ENCODE data around the gene NOX3. TPM values are rescaled to one million over a fixed set of nuclear protein-coding genes. Genes with fewer than 3 reads are reported as not detected.
A peak's percentile ranks its signal among the peaks of the same experiment; 100 is the strongest.
"Not testable (repeated sequence)": the region's sequence is repeated elsewhere in the genome, so short reads cannot be mapped to it uniquely, and the experiment has no call there.

Gene NOX3
- polyA plus RNA-seq, 6 donors from 2014 or later = not detected

GRCh38 chr6:155487371-155488130 is 31.9 kb upstream of the NOX3 start:
- peaks cover 0 to 5% of the 10 kb centered on the region in 2 donors for H3K36me3 Mint-ChIP-seq
- no peak overlapping the region for H3K27ac Mint-ChIP-seq
- ATAC-seq (ENCODE audit: low read depth in 2 of 2) (no peak), DNase-seq (no peak)
- H3K4me3 Mint-ChIP-seq = no peak overlapping the region
- peaks cover 0 to 3% (median 2%) of the 10 kb centered on the region in 7 donors for H3K9me3 Mint-ChIP-seq
- H3K4me1 Mint-ChIP-seq = no peaks in the 10 kb centered on the region
- H3K27me3 Mint-ChIP-seq = no peaks in the 10 kb centered on the region

DNA sequence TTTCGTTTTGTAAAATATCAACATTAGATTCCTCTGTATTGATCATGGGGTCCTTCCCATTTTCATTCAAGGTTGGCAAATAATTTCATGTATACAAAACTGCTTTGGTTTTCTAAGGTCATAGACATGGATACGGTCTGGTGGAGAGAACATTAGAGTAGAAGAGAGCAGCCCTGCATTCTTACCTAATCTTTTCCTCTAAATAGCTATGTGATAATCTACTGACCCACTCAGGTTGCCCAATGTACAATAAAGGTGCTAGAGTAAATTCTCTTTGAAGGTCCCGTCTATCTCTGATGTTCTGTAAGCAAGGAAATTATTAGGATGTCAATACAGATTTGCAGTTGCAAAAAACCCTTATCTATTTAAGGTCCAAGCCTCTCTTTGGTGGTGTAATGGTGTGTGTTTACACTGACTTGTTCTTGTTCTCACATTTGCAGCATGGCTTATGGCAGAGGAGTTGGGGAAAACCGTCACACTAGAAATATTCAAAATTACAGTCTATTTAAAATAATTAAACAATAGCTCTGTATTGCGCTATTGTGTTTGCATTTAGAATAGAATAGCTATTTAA is 31.2 kb upstream of the NOX3 start:
- no peak for ATAC-seq (ENCODE audit: low read depth in 2 of 2)
- no peak overlapping the region for H3K4me3 Mint-ChIP-seq
- peaks cover 0 to under 1% (median 0%) of the 10 kb centered on the region in 3 donors for H3K27me3 Mint-ChIP-seq
- no peak for DNase-seq
- no peaks in the 10 kb centered on the region for H3K9me3 Mint-ChIP-seq
- no peaks in the 10 kb centered on the region for H3K4me1 Mint-ChIP-seq
- H3K27ac Mint-ChIP-seq = no peak overlapping the region
- no peaks in the 10 kb centered on the region for H3K36me3 Mint-ChIP-seq

DNA sequence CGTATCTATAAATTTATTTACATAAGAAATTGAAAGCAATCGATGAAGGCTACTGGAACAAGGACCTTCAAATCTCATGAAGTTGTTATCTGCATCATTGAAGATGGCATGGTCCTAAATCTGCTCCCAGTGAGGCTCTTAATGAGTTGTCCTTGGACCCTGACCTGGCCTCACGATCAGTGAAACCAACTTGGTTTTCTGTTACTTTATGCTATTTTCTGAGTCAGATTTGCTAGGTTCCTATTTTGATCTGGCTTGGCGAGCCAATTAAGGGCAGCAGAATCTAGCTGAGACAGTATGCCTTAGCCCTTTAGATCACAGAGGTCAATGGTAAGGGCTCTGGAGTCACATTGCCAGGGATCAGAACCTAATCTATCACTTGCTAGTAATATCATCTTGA is 30.1 kb upstream of the NOX3 start:
- no peaks in the 10 kb centered on the region for H3K4me1 Mint-ChIP-seq
- H3K27ac Mint-ChIP-seq = no peak overlapping the region
- peaks cover 0 to 2% (median 2%) of the 10 kb centered on the region in 7 donors for H3K9me3 Mint-ChIP-seq
- H3K27me3 Mint-ChIP-seq = peaks cover 0 to 5% (median 0%) of the 10 kb centered on the region in 3 donors
- no peaks in the 10 kb centered on the region for H3K36me3 Mint-ChIP-seq
- ATAC-seq (ENCODE audit: low read depth in 2 of 2) = no peak
- no peak for DNase-seq
- H3K4me3 Mint-ChIP-seq = no peak overlapping the region

DNA sequence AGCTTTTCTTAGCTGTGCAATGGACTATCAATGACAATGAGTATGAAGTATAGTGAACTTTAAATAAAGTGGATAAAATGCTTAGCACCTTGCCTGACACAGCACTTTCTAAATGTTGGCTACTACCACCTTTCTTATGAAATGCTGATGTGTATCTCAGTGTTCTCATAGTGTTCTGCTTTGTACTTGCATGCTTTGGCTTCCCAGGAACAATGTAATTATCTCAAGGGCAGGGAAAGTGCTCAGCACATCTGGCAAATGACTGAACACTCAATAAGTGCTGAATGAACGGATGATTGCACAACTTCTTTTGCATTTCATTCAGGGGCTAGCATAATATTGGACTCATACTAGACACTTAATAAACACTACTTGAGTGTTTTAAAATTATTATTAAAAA is 28.2 kb upstream of the NOX3 start:
- no peak overlapping the region for H3K4me3 Mint-ChIP-seq
- peaks cover 3 to 16% (median 10%) of the 10 kb centered on the region in 7 donors for H3K9me3 Mint-ChIP-seq
- no peaks in the 10 kb centered on the region for H3K36me3 Mint-ChIP-seq
- ATAC-seq (ENCODE audit: low read depth in 2 of 2) = no peak
- H3K4me1 Mint-ChIP-seq = no peaks in the 10 kb centered on the region
- H3K27me3 Mint-ChIP-seq = peaks cover 0 to 5% (median 0%) of the 10 kb centered on the region in 3 donors
- no peak overlapping the region for H3K27ac Mint-ChIP-seq
- DNase-seq = no peak

GRCh38 chr6:155481215-155481614 is 25.6 kb upstream of the NOX3 start:
- Mint-ChIP-seq H3K36me3 (no peaks in the 10 kb centered on the region), H3K27ac (no peak overlapping the region), H3K9me3 (peaks cover 3 to 19% (median 12%) of the 10 kb centered on the region in 7 donors), H3K27me3 (peaks cover 0 to 5% (median 0%) of the 10 kb centered on the region in 3 donors), H3K4me3 (no peak overlapping the region), H3K4me1 (no peaks in the 10 kb centered on the region)
- DNase-seq = no peak
- no peak for ATAC-seq (ENCODE audit: low read depth in 2 of 2)

DNA sequence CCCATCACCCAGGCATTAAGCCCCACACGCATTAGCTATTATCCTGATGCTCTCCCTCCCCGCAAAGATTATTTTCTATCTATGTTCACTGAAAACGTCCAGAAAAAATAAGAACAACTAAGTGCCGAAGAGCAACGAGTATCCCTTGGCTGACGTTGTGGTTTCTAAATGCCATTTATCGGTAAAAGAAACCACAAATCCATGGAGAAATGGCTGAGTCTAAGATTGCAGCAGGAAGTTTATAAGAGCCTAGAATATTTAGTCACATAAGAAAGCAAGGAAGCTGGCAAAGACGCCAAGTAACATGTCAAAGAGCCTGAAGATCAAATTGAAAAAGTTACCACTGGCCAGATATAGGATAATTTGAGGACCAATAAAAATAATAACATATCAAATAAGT is 18.1 kb upstream of the NOX3 start:
- Mint-ChIP-seq H3K9me3 (peaks cover 11 to 32% (median 19%) of the 10 kb centered on the region in 7 donors), H3K4me3 (no peak overlapping the region), H3K27me3 (no peaks in the 10 kb centered on the region), H3K4me1 (no peaks in the 10 kb centered on the region), H3K27ac (no peak overlapping the region), H3K36me3 (peaks cover 10 to 18% of the 10 kb centered on the region in 2 donors)
- DNase-seq (no peak), ATAC-seq (ENCODE audit: low read depth in 2 of 2) (no peak)

DNA sequence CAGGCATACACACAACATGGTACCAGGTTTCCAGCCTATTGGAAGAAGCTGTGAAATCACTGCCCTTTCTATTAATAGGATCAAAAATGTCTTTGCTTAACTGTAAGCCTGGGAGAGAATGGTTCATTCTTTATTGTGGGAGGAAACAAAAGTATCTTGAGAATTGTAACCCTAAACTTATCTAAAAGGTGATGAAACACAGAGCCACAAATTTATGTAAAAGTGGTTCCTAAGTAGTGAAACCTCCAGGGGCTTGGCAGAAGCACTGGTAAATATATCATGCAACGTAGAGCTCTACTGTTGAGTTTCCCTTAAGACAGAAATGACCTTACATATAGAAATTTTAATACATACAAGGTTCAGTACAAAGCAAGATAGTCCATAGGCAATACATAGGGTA is 17.2 kb upstream of the NOX3 start:
- Mint-ChIP-seq H3K9me3 (peaks cover 13 to 35% (median 25%) of the 10 kb centered on the region in 7 donors), H3K4me1 (no peaks in the 10 kb centered on the region), H3K27me3 (no peaks in the 10 kb centered on the region), H3K4me3 (no peak overlapping the region), H3K36me3 (peaks cover 14 to 27% of the 10 kb centered on the region in 2 donors), H3K27ac (no peak overlapping the region)
- no peak for ATAC-seq (ENCODE audit: low read depth in 2 of 2)
- DNase-seq = no peak

DNA sequence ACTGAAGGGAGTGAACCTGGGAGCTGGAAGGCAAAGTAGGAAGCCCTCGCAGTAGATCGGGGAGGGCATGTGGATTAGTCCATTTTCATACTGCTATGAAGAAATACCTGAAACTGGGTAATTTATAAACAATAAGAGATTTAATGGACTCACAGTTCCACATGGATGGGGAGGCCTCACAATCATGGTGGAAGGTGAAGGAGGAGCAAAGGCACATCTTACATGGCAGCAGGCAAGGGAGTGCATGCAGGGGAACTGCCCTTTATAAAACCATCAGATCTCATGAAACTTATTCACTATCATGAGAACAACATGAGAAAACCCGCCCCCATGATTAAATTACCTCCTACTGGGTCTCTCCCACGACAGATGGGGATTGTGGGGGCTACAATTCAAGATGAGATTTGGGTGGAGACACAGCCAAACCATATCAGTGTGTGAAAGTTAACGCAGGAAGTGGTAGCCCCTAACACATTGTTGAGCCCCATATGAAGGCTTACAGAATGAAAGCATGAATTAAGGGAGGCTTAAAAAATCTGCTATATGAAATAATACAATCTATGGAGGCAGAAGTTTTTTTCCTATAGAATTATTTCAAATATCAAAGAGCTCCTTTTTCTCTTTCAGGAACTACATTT is 15.5 kb upstream of the NOX3 start:
- H3K27ac Mint-ChIP-seq; H3K4me1 Mint-ChIP-seq; ATAC-seq (ENCODE audit: low read depth in 2 of 2); H3K4me3 Mint-ChIP-seq; DNase-seq; H3K27me3 Mint-ChIP-seq: not testable (repeated sequence)
- peaks cover 21 to 44% of the 10 kb centered on the region in 2 donors for H3K36me3 Mint-ChIP-seq
- H3K9me3 Mint-ChIP-seq = peaks cover 21 to 52% (median 36%) of the 10 kb centered on the region in 7 donors

DNA sequence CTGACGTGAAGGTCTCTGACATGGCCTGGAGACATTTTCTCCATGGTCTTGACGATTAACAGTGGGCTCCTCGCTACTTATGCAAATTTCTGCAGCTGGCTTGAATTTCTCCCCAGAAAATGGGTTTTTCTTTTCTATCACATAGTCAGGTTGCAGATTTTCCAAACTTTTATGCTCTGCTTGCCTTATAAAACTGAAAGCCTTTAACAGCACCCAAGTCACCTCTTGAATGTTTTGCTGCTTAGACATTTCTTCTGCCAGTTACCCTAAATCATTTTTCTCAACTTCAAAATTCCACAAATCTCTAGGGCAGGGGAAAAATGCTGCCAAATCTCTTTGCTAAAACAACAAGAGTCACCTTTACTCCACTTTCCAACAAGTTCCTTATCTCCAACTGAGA is 12.9 kb upstream of the NOX3 start:
- not testable (repeated sequence) for H3K4me1 Mint-ChIP-seq; ATAC-seq (ENCODE audit: low read depth in 2 of 2); H3K27me3 Mint-ChIP-seq; H3K27ac Mint-ChIP-seq; H3K4me3 Mint-ChIP-seq; DNase-seq
- H3K9me3 Mint-ChIP-seq = peaks cover 21 to 68% (median 36%) of the 10 kb centered on the region in 7 donors
- H3K36me3 Mint-ChIP-seq = peaks cover 25 to 51% of the 10 kb centered on the region in 2 donors

- peaks cover 25 to 51% of the 10 kb centered on the region in 2 donors for H3K36me3 Mint-ChIP-seq
- H3K27me3 Mint-ChIP-seq = no peaks in the 10 kb centered on the region
- H3K9me3 Mint-ChIP-seq = peaks cover 21 to 68% (median 36%) of the 10 kb centered on the region in 7 donors
- H3K27ac Mint-ChIP-seq = no peak overlapping the region
- ATAC-seq (ENCODE audit: low read depth in 2 of 2) (no peak), DNase-seq (no peak)
- no peak overlapping the region for H3K4me3 Mint-ChIP-seq
- no peaks in the 10 kb centered on the region for H3K4me1 Mint-ChIP-seq
Measured at GRCh38 chr6:155466539-155466938, 10.9 kb upstream of the NOX3 start.

DNA sequence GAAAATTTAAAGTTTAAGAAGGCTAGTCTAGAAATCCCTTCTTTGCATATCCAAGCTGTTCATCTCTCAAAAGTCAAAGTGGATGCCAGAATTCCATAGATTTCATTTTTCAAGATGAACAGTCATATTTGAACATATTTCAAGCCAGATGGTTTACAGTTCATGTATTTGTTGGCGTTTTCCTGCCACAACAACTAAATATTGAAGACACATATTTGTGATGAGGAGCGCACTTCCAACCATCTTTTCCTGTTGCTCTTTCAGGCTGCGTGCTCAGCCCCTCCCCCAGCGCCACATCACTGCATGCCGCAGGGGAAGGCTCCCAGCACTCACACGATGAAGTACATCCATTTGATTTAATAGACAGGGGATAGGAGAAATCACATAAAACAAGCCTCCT is 5.9 kb upstream of the NOX3 start:
- Mint-ChIP-seq H3K9me3 (peaks cover under 1 to 20% (median 6%) of the 10 kb centered on the region in 7 donors), H3K27me3 (peaks cover 0 to 10% (median 0%) of the 10 kb centered on the region in 3 donors), H3K36me3 (peaks cover 5 to 11% of the 10 kb centered on the region in 2 donors), H3K4me1 (no peaks in the 10 kb centered on the region), H3K4me3 (peak overlapping the region in 1 of 8 donors; percentile 62), H3K27ac (peak overlapping the region in 1 of 6 donors; percentile 57)
- no peak for DNase-seq
- ATAC-seq (ENCODE audit: low read depth in 2 of 2) = no peak

GRCh38 chr6:155454471-155454870 is 1.2 kb downstream of the NOX3 start:
- Mint-ChIP-seq H3K4me1 (peaks cover 0 to 10% (median 10%) of the 10 kb centered on the region in 3 donors), H3K36me3 (no peaks in the 10 kb centered on the region), H3K9me3 (no peaks in the 10 kb centered on the region), H3K27ac (peak overlapping the region in 1 of 6 donors; percentile 45), H3K4me3 (no peak overlapping the region), H3K27me3 (peaks cover 0 to 29% (median 0%) of the 10 kb centered on the region in 3 donors)
- DNase-seq (no peak), ATAC-seq (ENCODE audit: low read depth in 2 of 2) (no peak)

GRCh38 chr6:155454008-155454407 is 1.6 kb downstream of the NOX3 start:
- Mint-ChIP-seq H3K4me3 (no peak overlapping the region), H3K27ac (no peak overlapping the region), H3K36me3 (no peaks in the 10 kb centered on the region), H3K4me1 (peaks cover 0 to 14% (median 14%) of the 10 kb centered on the region in 3 donors), H3K27me3 (peaks cover 0 to 33% (median 0%) of the 10 kb centered on the region in 3 donors), H3K9me3 (no peaks in the 10 kb centered on the region)
- DNase-seq (no peak), ATAC-seq (ENCODE audit: low read depth in 2 of 2) (no peak)

All from naive B cell (primary cell).